Ascending aorta (tissue), 2 donors: ENCODE results near the gene ENAH. TPM values are rescaled to one million over a fixed set of nuclear protein-coding genes. Genes with fewer than 3 reads are reported as not detected.
A peak's percentile ranks its signal among the peaks of the same experiment; 100 is the strongest.

Source experiments
- DNase-seq, 2 donors: peaks; one replicate each; pipeline ENCODE4 v3.0.0-alpha.2; 2019; ENCODE audit warnings: low spot score in 2 of 2
- H3K27ac ChIP-seq, 2 donors: fragments of 200-600 bp; sonication (generic); one replicate each; pipeline ENCODE4 v1.5.1; 2016 to 2017; ENCODE audit warnings: mild to moderate bottlenecking in 1 of 2
- H3K27me3 ChIP-seq: fragments of 200-600 bp; sonication (generic); one replicate; pipeline ENCODE4 v1.5.1; 2017
- H3K36me3 ChIP-seq, 2 donors: fragments of 200-600 bp; sonication (generic); one replicate each; pipeline ENCODE4 v1.5.1; 2016
- H3K4me1 ChIP-seq, 2 donors: fragments of 200-600 bp; sonication (generic); one replicate each; pipeline ENCODE4 v1.5.1; 2016 to 2017; ENCODE audit warnings: mild to moderate bottlenecking in 1 of 2
- H3K4me3 ChIP-seq, 2 donors: fragments of 200-600 bp; sonication (generic); one replicate each; pipeline ENCODE4 v1.5.1; 2016 to 2017; ENCODE audit warnings: mild to moderate bottlenecking in 1 of 2
- H3K9me3 ChIP-seq, 2 donors: fragments of 200-600 bp; sonication (generic); one replicate each; pipeline ENCODE4 v1.5.1; 2016
- CTCF ChIP-seq, 3 experiments: fragments of 200-600 bp in 2 of 3; fragments of 450-650 bp in 1 of 3; sonication (generic) in 2 of 3; IDR thresholded peaks; one replicate each; pipeline ENCODE4 v1.5.1; 2016 to 2019; ENCODE audit warnings: antibody characterized with exemption in 3 of 3, mild to moderate bottlenecking in 1 of 3, moderate library complexity in 1 of 3
- intact Hi-C: fragments of 100-400 bp; cut with DNase I; formaldehyde crosslinking; loops from one replicate; pipeline ENCODE4 v1.15.1; 2023
- total RNA-seq: library from RNA; depleted of rRNA; stranded (reverse); fragments of >200 nt; gene quantifications from one replicate; pipeline ENCODE4 v1.1.0, GENCODE V29; 2016

The ENAH gene
- total RNA-seq, 1 donor from 2014 or later = 103 TPM

GRCh38 chr1:225532240-225532944 lies 120.5 kb downstream of the ENAH start:
- no peak overlapping the region for H3K27ac ChIP-seq
- no peaks in the 10 kb centered on the region for H3K27me3 ChIP-seq
- no peak for TF ChIP-seq CTCF (IDR thresholded peaks at IDR 0.05)
- no peak for DNase-seq
- no peaks in the 10 kb centered on the region for H3K9me3 ChIP-seq
- H3K4me3 ChIP-seq = no peak overlapping the region
- intact Hi-C loops = no loop called here
- peaks cover 0 to 4% of the 10 kb centered on the region in 2 donors for H3K4me1 ChIP-seq
- H3K36me3 ChIP-seq = peaks cover 0 to 8% of the 10 kb centered on the region in 2 donors

GRCh38 chr1:225529726-225530125 lies 123.2 kb downstream of the ENAH start:
- no peaks in the 10 kb centered on the region for H3K27me3 ChIP-seq
- no peak overlapping the region for H3K27ac ChIP-seq
- no peak for TF ChIP-seq CTCF (IDR thresholded peaks at IDR 0.05)
- H3K9me3 ChIP-seq = no peaks in the 10 kb centered on the region
- DNase-seq = no peak
- H3K4me1 ChIP-seq = peaks cover 0 to 18% of the 10 kb centered on the region in 2 donors
- peaks cover 0 to 8% of the 10 kb centered on the region in 2 donors for H3K36me3 ChIP-seq
- no peak overlapping the region for H3K4me3 ChIP-seq
- intact Hi-C loops = no loop called here

GRCh38 chr1:225527575-225527974 lies 125.3 kb downstream of the ENAH start:
- H3K27me3 ChIP-seq = no peaks in the 10 kb centered on the region
- H3K27ac ChIP-seq = peak overlapping the region in 1 of 2 donors; percentile 13
- no peaks in the 10 kb centered on the region for H3K9me3 ChIP-seq
- H3K36me3 ChIP-seq = peaks cover 0 to 8% of the 10 kb centered on the region in 2 donors
- H3K4me3 ChIP-seq = no peak overlapping the region
- peaks cover 0 to 20% of the 10 kb centered on the region in 2 donors for H3K4me1 ChIP-seq
- no peak for DNase-seq
- TF ChIP-seq CTCF (IDR thresholded peaks at IDR 0.05) = no peak
- intact Hi-C loops = no loop called here

- intact Hi-C loops = no loop called here
- peaks cover 0 to 20% of the 10 kb centered on the region in 2 donors for H3K4me1 ChIP-seq
- H3K36me3 ChIP-seq = peaks cover 0 to 8% of the 10 kb centered on the region in 2 donors
- H3K4me3 ChIP-seq = no peak overlapping the region
- DNase-seq = no peak
- H3K9me3 ChIP-seq = no peaks in the 10 kb centered on the region
- no peaks in the 10 kb centered on the region for H3K27me3 ChIP-seq
- peak overlapping the region; percentile 13 to 42 for H3K27ac ChIP-seq
- TF ChIP-seq CTCF (IDR thresholded peaks at IDR 0.05) = no peak
Observed at GRCh38 chr1:225526878-225527277, 126.0 kb downstream of the ENAH start.

- no peaks in the 10 kb centered on the region for H3K9me3 ChIP-seq
- DNase-seq = no peak
- no peak for TF ChIP-seq CTCF (IDR thresholded peaks at IDR 0.05)
- peaks cover 0 to 8% of the 10 kb centered on the region in 2 donors for H3K36me3 ChIP-seq
- peaks cover 0 to 20% of the 10 kb centered on the region in 2 donors for H3K4me1 ChIP-seq
- no peaks in the 10 kb centered on the region for H3K27me3 ChIP-seq
- no peak overlapping the region for H3K27ac ChIP-seq
- no peak overlapping the region for H3K4me3 ChIP-seq
- intact Hi-C loops = no loop called here
Observed at GRCh38 chr1:225525377-225525776, 127.5 kb downstream of the ENAH start.
